ENCODE measurements around the gene BACH1. TPM values are rescaled to one million over a fixed set of nuclear protein-coding genes. Genes with fewer than 3 reads are reported as not detected.

BACH1 gene
- total and polyA plus RNA-seq, 2 of the 8 experiments (the other 6 are each of a cell fraction or from before 2014, with no cell fraction given), result 6.9 to 50.7 TPM

DNA sequence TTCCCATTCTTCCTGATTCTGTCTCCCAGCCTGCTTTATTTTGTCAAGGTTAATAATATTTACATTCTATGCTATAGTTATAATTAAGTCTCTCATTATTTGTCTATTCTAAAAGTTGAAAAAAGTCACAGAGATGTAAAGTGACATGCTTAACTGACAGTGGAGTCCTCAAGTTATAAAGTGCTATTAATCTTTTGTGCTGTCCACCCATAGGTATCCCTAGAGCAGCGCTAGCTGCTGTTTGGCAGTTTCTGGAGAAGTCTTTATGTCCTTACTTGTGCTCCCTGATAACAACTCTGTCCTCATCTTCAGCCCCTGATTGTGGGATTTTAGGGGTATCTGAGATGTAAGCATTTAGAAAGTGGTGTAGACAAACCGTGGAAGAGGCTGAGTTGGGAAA lies 13.1 kb downstream of the BACH1 start (continued):
- TF ChIP-seq JUND (IDR thresholded peaks at IDR 0.05; ENCODE audit: low read length) (no peak), CBX8 (IDR thresholded peaks at IDR 0.05; ENCODE audit: borderline replicate concordance, low read depth, low read length) (no peak), TCF12 (IDR thresholded peaks at IDR 0.05; ENCODE audit: low read depth, low read length) (no peak), ASH2L (IDR thresholded peaks at IDR 0.05; ENCODE audit: low read length) (no peak), CBX5 (IDR thresholded peaks at IDR 0.05; ENCODE audit: low read depth, low read length) (no peak), CEBPB (IDR thresholded peaks at IDR 0.05; ENCODE audit: low read depth, low read length) (no peak), KDM4A (IDR thresholded peaks at IDR 0.05; ENCODE audit: low read depth, low read length, severe bottlenecking) (no peak)

All from H1 (cell line).